Activated T-helper 2 cell treated with anti-CD3 and anti-CD28 coated beads, Interferon-gamma antibody, Interleukin-2, Interleukin-4, amounts not matched to agents 10 μg/mL and 5 μg/mL and 100 μg/mL, durations not matched to agents 14 hours and 24 hours and 36 hours (primary cell): Measurements from ENCODE around the gene VSIG1. TPM values are rescaled to one million over a fixed set of nuclear protein-coding genes. Genes with fewer than 3 reads are reported as not detected.
A peak's percentile ranks its signal among the peaks of the same experiment; 100 is the strongest.

Source experiments
- DNase-seq: peaks from one replicate; pipeline ENCODE4 v3.0.0; 2021; ENCODE audit warnings: low spot score
- H3K27ac Mint-ChIP-seq: one replicate; pipeline ENCODE4 v1.8.0; 2021; ENCODE audit warnings: mixed read lengths
- H3K27me3 Mint-ChIP-seq: one replicate; pipeline ENCODE4 v1.8.0; 2021; ENCODE audit warnings: low read depth, mixed read lengths
- H3K36me3 Mint-ChIP-seq: one replicate; pipeline ENCODE4 v1.8.0; 2021; ENCODE audit warnings: low read depth, mixed read lengths
- H3K4me1 Mint-ChIP-seq: one replicate; pipeline ENCODE4 v1.8.0; 2021; ENCODE audit warnings: low read depth, mixed read lengths
- H3K4me3 Mint-ChIP-seq: one replicate; pipeline ENCODE4 v1.8.0; 2021; ENCODE audit warnings: low read depth, mild to moderate bottlenecking, moderate library complexity, mixed read lengths
- H3K9me3 Mint-ChIP-seq: one replicate; pipeline ENCODE4 v1.8.0; 2021; ENCODE audit warnings: mixed read lengths
- intact Hi-C: fragments of 100-400 bp; cut with micrococcal nuclease; formaldehyde crosslinking; loops from one replicate; pipeline ENCODE4 v1.15.1; 2023
- total RNA-seq: library from RNA; stranded (reverse); gene quantifications from 2 replicates; pipeline ENCODE4 v1.2.3, GENCODE V29; 2022

VSIG1 gene
- total RNA-seq, 1 donor from 2014 or later: 0.34 TPM

DNA sequence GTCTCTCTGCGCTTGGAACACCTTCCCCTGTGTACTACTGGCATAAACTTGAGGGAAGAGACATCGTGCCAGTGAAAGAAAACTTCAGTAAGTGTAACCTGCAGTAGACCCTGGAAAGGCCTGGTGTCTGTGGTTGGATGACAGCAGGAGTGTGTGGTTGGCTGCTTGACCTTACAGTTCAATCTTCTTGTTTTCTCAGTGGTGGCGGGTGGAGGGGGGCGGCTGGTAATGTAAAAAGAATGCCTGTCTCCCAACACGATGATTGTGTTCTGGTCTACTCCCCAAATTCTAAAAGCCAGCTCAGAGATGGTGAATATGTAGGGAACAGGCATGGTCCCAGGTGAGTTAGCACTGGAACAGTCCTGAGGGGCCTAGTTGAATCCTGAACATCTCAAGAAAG lies 27.9 kb downstream of the VSIG1 start:
- H3K9me3 Mint-ChIP-seq: no peaks in the 10 kb centered on the region
- intact Hi-C loops: loop anchor here (1.0 to 5.0 kb wide), 2 partner anchors 52 to 415 kb away; no protein-coding TSS in a partner anchor
- H3K27ac Mint-ChIP-seq: no peak overlapping the region
- peaks cover 12% of the 10 kb centered on the region for H3K27me3 Mint-ChIP-seq
- no peaks in the 10 kb centered on the region for H3K4me1 Mint-ChIP-seq
- no peak for DNase-seq
- no peak overlapping the region for H3K4me3 Mint-ChIP-seq
- no peaks in the 10 kb centered on the region for H3K36me3 Mint-ChIP-seq

DNA sequence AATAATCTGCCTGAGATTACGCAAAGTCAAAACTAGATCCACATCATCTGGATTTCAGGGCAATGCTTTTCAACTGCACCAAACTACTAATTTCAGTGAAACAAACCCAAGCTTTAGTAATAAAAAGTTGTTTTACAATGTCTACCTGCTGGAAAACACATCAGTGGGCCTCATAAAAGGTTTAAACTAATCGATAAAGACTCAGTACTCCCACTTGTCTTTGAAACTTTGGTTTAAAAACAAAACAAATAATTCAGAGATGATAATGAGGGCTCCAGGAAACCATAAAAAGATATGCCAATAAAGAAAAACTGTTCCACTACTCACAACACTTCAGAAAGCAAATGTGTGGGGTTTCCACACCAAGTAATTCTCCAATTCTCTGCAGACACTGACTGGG lies 36.2 kb downstream of the VSIG1 start:
- Mint-ChIP-seq H3K27ac (no peak overlapping the region), H3K9me3 (no peaks in the 10 kb centered on the region), H3K27me3 (peaks cover 1% of the 10 kb centered on the region), H3K4me3 (no peak overlapping the region), H3K36me3 (peaks cover 8% of the 10 kb centered on the region), H3K4me1 (no peaks in the 10 kb centered on the region)
- intact Hi-C loops: no loop called here
- DNase-seq: no peak

DNA sequence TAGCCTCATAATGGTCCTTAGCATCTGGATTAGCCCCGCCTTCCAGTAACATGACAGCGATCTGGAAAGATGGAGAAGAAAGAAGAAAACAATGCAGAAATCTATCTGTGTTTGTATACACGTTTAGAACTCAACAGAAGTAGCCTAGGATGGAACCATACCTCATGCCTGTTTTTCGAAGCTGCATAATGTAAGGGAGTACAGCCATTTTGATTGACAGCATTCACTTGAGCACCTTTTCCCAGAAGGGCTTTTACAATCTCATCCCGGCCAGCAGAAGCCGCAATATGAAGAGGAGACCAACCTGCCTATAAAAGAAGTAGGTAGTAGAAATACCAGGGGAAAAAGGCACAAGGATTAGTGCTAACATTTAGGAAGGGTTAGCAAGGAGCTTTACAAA lies 42.9 kb downstream of the VSIG1 start:
- DNase-seq: no peak
- Mint-ChIP-seq H3K9me3 (no peaks in the 10 kb centered on the region), H3K4me1 (peaks cover 5% of the 10 kb centered on the region), H3K27ac (no peak overlapping the region), H3K4me3 (no peak overlapping the region), H3K27me3 (no peaks in the 10 kb centered on the region), H3K36me3 (peaks cover 14% of the 10 kb centered on the region)
- intact Hi-C loops: no loop called here

DNA sequence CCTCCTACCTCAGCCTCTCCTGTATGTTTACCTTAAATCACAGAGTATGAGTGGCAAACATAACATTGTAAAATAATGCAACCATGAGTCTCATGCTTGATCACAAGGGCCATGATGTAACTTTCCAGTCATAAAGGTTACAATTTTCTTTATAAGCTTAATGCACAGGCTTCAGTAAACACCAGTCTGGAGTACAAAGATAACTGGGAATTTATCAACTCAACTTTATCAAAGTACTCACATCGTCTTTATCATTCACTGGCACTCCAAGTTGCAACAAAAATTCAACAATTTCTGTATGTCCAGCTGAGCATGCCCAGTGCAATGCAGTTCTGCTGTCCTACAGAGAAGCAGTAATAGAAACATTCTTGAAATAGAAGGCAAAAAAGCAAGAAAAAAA lies 43.6 kb downstream of the VSIG1 start:
- Mint-ChIP-seq H3K4me3 (no peak overlapping the region), H3K4me1 (peaks cover 9% of the 10 kb centered on the region), H3K36me3 (peaks cover 14% of the 10 kb centered on the region), H3K27me3 (no peaks in the 10 kb centered on the region), H3K9me3 (no peaks in the 10 kb centered on the region), H3K27ac (no peak overlapping the region)
- no peak for DNase-seq
- intact Hi-C loops: no loop called here

DNA sequence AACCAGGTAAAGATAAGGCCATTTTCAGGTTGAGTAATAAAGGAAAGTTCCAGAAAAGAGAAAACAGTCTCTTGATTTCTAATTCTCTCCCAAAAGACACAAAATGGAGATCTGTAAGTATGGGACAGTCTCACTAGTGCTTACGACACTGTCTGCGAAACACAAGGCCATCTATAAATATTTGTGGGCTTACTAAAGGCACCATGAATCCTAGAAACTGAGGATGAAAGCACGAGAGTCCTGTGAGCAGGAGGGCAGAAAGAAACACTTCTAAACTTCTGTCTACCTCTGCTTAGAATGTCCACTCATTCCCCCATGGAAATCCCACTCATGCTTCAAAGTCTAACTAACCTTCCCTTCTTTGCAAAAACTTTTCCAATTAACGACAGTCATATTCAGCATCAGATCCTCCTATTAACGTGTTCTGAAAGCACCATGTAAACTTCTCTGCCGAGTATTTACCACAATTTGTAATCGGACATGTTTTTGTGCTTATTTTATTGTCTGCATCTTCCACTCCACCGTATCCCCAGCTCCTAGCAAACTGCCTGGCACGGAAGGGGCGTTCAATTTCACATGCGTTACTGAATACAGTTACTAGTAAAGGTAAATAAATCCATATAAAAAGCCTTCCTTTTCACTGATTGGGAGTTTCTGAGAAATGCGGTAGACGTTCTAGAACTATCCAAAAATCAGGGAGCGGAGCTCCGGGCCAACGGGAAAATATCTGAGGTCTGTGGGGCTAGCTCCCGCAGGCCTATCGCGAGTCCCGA lies 45.8 kb downstream of the VSIG1 start:
- H3K27ac Mint-ChIP-seq: no peak overlapping the region
- intact Hi-C loops: loop anchor here (2.0 kb wide), 1 partner anchor 972 kb away; the partner anchor contains the start of gene RBM41
- no peak for DNase-seq
- H3K4me3 Mint-ChIP-seq: no peak overlapping the region
- H3K4me1 Mint-ChIP-seq: peaks cover 9% of the 10 kb centered on the region
- H3K9me3 Mint-ChIP-seq: no peaks in the 10 kb centered on the region
- H3K27me3 Mint-ChIP-seq: no peaks in the 10 kb centered on the region
- H3K36me3 Mint-ChIP-seq: peaks cover 8% of the 10 kb centered on the region

DNA sequence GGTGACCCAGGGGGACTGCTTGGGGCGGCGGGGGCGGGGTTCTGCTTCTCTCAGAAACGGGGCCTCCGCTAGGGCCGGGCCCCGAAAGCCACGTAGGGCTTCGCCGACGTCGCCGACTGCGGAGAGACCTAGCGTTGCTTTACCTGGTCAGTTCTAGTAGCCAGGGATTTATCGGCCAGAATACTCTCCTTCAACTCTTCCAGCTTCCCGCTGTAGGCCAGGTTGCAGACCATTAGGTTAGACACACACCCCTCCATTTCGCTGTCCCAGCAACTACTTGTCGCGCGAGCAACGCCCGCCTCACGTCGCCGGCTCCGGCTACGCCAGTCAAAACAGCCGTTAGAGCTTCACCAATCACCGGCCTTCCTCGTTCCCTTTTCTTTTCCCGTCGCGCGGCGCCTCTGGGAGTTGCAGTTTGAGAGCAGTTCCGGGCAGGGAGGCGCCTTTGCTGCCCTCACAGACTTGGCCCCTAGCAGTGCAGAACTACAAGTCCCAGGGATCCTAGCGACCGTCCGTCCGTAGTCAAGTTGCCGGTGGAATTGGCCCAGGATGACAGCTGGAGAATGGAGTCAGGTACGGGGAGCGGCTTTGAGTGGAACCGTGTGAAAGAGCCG lies 46.5 kb downstream of the VSIG1 start, which contains the start of the genes ATG4A and PSMD10:
Gene ATG4A (plus strand): TSS at position 515 of the 614 bp plus-strand sequence. CDS start 49 bp downstream, at position 564.
Gene PSMD10 (minus strand): TSS at position 279 of the 614 bp plus-strand sequence. CDS start 22 bp downstream, at position 257.
- no peak within 1 kb of the TSS for H3K27ac Mint-ChIP-seq

DNA sequence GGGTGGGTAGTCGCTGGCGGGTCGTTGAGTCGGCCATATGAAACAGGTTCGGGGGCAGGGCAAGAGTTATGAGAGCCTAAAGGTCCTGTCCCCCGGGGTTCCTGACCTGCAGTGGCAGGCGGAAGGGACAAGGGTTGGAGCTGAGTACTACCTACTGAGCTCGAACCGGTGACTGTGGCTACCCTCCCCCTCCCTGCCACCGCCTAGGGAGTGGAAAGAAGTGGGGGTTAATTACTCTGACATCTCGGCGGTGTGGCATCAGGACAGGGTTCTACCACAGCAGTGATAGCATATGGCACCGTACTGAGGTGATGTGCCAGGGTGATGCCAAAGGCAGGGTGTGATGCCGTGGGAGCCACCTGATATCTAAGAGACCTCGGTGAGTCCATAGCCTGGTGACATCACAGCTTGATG lies 47.0 kb downstream of the VSIG1 start:
- Mint-ChIP-seq H3K36me3 (peaks cover 4% of the 10 kb centered on the region), H3K4me3 (no peak overlapping the region), H3K9me3 (no peaks in the 10 kb centered on the region), H3K4me1 (peaks cover 9% of the 10 kb centered on the region), H3K27me3 (no peaks in the 10 kb centered on the region), H3K27ac (no peak overlapping the region)
- no peak for DNase-seq
- intact Hi-C loops: loop anchor here (2.0 kb wide), 1 partner anchor 973 kb away; the partner anchor contains the start of gene RBM41

More for the DNA sequence above, 46.5 kb downstream of the VSIG1 start, which contains the start of the genes ATG4A and PSMD10:
- Mint-ChIP-seq H3K4me3 (no peak within 1 kb of the TSS), H3K4me1 (peaks cover 9% of the 10 kb centered on the region), H3K9me3 (no peaks in the 10 kb centered on the region), H3K36me3 (peaks cover 4% of the 10 kb centered on the region), H3K27me3 (no peaks in the 10 kb centered on the region)
- peak; percentile 88 for DNase-seq
- intact Hi-C loops: loop anchor here (2.0 kb wide), 1 partner anchor 973 kb away; the partner anchor contains the start of gene RBM41

DNA sequence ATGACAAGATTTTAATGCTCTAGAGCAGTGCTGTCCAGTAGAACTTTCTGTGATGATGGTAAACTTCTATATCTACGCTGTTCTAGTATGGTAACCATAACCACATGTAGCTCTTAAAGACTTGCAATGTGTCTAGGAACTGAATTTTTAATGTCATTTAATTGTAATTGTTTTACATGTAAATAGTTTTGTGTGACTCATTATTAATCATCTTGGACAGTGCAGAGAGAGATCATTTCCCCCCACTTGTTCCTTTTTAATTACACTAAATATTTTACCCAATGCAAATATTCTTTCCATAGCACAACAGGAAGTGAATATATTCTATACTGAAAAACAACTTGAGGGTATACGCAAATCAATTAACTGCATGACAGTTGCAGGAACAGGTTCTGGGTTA lies 52.5 kb downstream of the VSIG1 start:
- no peaks in the 10 kb centered on the region for H3K9me3 Mint-ChIP-seq
- H3K4me1 Mint-ChIP-seq: peaks cover 4% of the 10 kb centered on the region
- intact Hi-C loops: no loop called here

DNA sequence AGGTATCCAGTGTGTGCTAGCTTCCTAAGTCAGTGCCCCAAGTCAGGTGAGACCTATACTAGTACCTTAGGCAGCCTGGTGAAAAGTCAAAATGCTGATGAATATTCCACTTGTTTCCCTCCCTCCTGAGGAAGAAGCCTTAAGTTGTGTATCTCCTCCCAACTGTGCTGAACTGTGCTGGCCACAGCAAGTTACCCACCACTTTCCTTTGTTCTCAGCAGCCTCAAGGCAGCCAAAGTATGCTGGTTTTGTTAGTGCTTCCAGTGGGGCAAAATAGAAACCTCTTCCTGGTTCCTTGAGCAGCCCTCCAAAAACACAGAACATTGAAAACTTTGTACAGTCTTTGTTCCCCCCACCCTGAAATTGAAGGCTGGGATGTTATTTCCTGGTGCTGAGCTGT lies 60.6 kb downstream of the VSIG1 start:
- intact Hi-C loops: no loop called here
- Mint-ChIP-seq H3K27me3 (no peaks in the 10 kb centered on the region), H3K4me3 (no peak overlapping the region), H3K4me1 (peaks cover 2% of the 10 kb centered on the region), H3K27ac (no peak overlapping the region), H3K36me3 (no peaks in the 10 kb centered on the region), H3K9me3 (no peaks in the 10 kb centered on the region)
- no peak for DNase-seq

More for the DNA sequence above, 52.5 kb downstream of the VSIG1 start:
- Mint-ChIP-seq H3K27me3 (no peaks in the 10 kb centered on the region), H3K4me3 (no peak overlapping the region), H3K36me3 (no peaks in the 10 kb centered on the region), H3K27ac (no peak overlapping the region)
- no peak for DNase-seq

DNA sequence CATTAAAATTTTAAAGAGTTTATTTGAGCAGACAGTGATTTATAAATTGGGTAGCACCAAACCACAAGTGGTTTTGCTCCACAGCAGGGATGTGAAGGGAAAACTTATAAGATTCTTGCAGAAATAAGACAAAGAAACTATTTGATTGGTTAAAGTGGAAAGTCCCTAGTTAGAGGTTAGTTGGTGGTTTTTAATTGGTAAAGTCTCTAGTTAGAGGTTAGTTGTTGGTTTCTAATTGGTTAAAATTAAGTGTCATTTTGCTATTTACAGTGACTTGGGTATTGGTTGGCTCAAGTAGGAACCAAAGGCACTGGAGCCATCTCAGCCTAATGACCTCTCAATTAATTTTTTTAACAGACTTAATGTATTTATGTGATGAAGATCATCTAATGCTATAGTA lies 69.7 kb downstream of the VSIG1 start:
- Mint-ChIP-seq H3K9me3 (no peaks in the 10 kb centered on the region), H3K4me1 (peaks cover 2% of the 10 kb centered on the region), H3K36me3 (no peaks in the 10 kb centered on the region), H3K27me3 (no peaks in the 10 kb centered on the region), H3K4me3 (no peak overlapping the region), H3K27ac (no peak overlapping the region)
- intact Hi-C loops: no loop called here
- no peak for DNase-seq

DNA sequence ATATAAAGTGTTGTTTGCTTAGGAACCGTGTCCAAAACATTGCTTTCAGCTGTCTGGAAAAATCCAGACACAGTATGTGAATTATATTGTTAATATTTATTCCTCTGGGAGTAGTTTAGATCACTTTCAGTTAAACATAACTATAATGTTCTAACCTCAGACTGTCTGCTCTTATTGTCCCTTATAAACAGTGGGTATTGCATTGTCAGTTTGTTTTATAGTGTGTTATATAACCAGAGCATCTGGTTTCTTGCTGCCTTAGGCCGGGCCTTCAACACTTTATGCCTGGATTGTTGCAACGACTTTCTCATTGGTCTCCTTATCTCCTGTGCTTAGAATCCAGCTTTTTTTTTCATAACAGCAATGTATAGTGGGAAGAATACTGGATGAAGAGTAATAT lies 73.1 kb downstream of the VSIG1 start:
- intact Hi-C loops: no loop called here
- H3K27ac Mint-ChIP-seq: no peak overlapping the region
- no peaks in the 10 kb centered on the region for H3K9me3 Mint-ChIP-seq
- no peak overlapping the region for H3K4me3 Mint-ChIP-seq
- DNase-seq: no peak
- no peaks in the 10 kb centered on the region for H3K36me3 Mint-ChIP-seq
- peaks cover 2% of the 10 kb centered on the region for H3K4me1 Mint-ChIP-seq
- H3K27me3 Mint-ChIP-seq: no peaks in the 10 kb centered on the region

DNA sequence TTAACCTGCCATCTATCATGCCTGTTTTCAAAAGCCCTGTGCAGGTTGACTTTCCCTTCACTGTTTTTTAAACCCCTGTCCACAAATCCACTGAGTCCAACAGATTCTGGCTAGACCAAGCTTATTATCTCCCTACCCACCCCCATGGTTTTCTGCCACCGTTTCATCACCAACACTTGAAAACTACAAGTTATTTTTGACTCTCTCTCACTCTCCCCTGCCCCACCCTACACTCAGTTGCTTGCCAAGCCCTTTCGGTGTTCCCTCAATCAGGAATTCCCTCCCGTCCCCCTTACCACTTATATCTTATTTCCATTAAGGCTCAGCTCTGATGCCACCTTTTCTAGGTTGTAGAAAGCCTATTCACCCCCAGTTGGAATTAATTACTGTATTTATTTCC lies 76.4 kb downstream of the VSIG1 start:
- Mint-ChIP-seq H3K27me3 (no peaks in the 10 kb centered on the region), H3K4me1 (peaks cover 2% of the 10 kb centered on the region), H3K36me3 (no peaks in the 10 kb centered on the region), H3K4me3 (no peak overlapping the region), H3K27ac (no peak overlapping the region), H3K9me3 (no peaks in the 10 kb centered on the region)
- DNase-seq: no peak
- intact Hi-C loops: no loop called here

DNA sequence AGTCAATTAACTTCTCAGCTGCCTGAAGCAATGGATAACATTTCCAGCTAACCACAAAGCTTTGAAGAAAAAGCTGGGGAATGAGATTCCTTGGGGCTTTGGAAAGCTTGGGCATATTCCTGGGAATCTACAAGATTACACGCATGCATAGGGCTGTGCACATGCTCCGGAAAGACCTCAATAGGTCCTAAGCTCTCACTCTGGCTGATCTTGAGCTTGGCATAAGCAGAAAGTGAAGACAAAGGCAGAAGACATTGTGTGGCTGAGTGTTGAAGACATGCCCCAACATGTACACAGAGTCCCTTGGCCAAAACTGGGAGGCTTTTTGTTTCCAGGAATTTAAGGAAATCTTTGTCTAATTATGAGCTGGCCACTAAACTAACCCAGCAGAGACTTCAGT lies 77.9 kb downstream of the VSIG1 start:
- no peak overlapping the region for H3K27ac Mint-ChIP-seq
- intact Hi-C loops: no loop called here
- H3K9me3 Mint-ChIP-seq: no peaks in the 10 kb centered on the region
- no peak for DNase-seq
- H3K4me3 Mint-ChIP-seq: no peak overlapping the region
- H3K36me3 Mint-ChIP-seq: no peaks in the 10 kb centered on the region
- H3K4me1 Mint-ChIP-seq: peaks cover 2% of the 10 kb centered on the region
- no peaks in the 10 kb centered on the region for H3K27me3 Mint-ChIP-seq
